ENCODE data around the gene CA5A. TPM values are rescaled to one million over a fixed set of nuclear protein-coding genes. Genes with fewer than 3 reads are reported as not detected.

CA5A gene
- total RNA-seq, 1 donor from 2014 or later: not detected

GRCh38 chr16:87961623-87962022 is 25.3 kb upstream of the CA5A start:
- no peak for DNase-seq

GRCh38 chr16:87960852-87961251 is 24.5 kb upstream of the CA5A start:
- no peak for DNase-seq

GRCh38 chr16:87960296-87960695 is 24.0 kb upstream of the CA5A start:
- DNase-seq: no peak

GRCh38 chr16:87959391-87959990 is 23.2 kb upstream of the CA5A start:
- no peak for DNase-seq

GRCh38 chr16:87958632-87959031 is 22.3 kb upstream of the CA5A start:
- no peak for DNase-seq

- DNase-seq: no peak
Measured at GRCh38 chr16:87957296-87958094, 21.2 kb upstream of the CA5A start.

GRCh38 chr16:87956365-87957231 is 20.3 kb upstream of the CA5A start:
- peak; percentile 83 for DNase-seq

- DNase-seq: no peak
Measured at GRCh38 chr16:87956098-87956364, 19.7 kb upstream of the CA5A start.

GRCh38 chr16:87955302-87956097 is 19.2 kb upstream of the CA5A start:
- no peak for DNase-seq

- DNase-seq: no peak
Measured at GRCh38 chr16:87954826-87955225, 18.5 kb upstream of the CA5A start.

- DNase-seq: no peak
Measured at GRCh38 chr16:87954361-87954760, 18.0 kb upstream of the CA5A start.

GRCh38 chr16:87953308-87954215 is 17.2 kb upstream of the CA5A start:
- peak; percentile 56 for DNase-seq

- DNase-seq: no peak
Measured at GRCh38 chr16:87952751-87953150, 16.4 kb upstream of the CA5A start.

- DNase-seq: peak; percentile 36
Measured at GRCh38 chr16:87951552-87952538, 15.5 kb upstream of the CA5A start.

- DNase-seq: peak; percentile 99
Measured at GRCh38 chr16:87950765-87951551, 14.6 kb upstream of the CA5A start, which contains the start of gene BANP. BANP (plus strand) TSS chr16:87951434; CDS start chr16:87975116, 23,682 bp downstream.

GRCh38 chr16:87949071-87949744 is 12.9 kb upstream of the CA5A start:
- no peak for DNase-seq

GRCh38 chr16:87948735-87949070 is 12.4 kb upstream of the CA5A start:
- no peak for DNase-seq

GRCh38 chr16:87948119-87948545 is 11.8 kb upstream of the CA5A start:
- no peak for DNase-seq

All from dermis blood vessel endothelial cell (primary cell).